Thymus (tissue), 11 donors: ENCODE results near the gene NCKAP5L. TPM values are rescaled to one million over a fixed set of nuclear protein-coding genes. Genes with fewer than 3 reads are reported as not detected.
A peak's percentile ranks its signal among the peaks of the same experiment; 100 is the strongest.

Experiments used
- DNase-seq, 9 donors: peaks; one replicate each; pipeline ENCODE4 v3.0.0-alpha.2; 2013; ENCODE audit warnings: low spot score in 9 of 9, low read depth in 6 of 9, missing footprints in 1 of 9
- H3K27ac ChIP-seq, 2 donors: one replicate each; pipeline ENCODE4 v1.5.1; 2013; ENCODE audit warnings: control low read depth in 1 of 2, low read depth in 1 of 2, low read length in 1 of 2, mild to moderate bottlenecking in 1 of 2, moderate library complexity in 1 of 2
- H3K27me3 ChIP-seq, 2 donors: one replicate each; pipeline ENCODE4 v1.5.1; 2013; ENCODE audit warnings: low read length in 1 of 2; ENCODE audit not compliant: control insufficient read depth in 2 of 2, insufficient read depth in 1 of 2
- H3K36me3 ChIP-seq, 2 donors: one replicate each; pipeline ENCODE4 v1.5.1; 2013; ENCODE audit warnings: low read length in 1 of 2, mild to moderate bottlenecking in 1 of 2, moderate library complexity in 1 of 2; ENCODE audit not compliant: control insufficient read depth in 2 of 2, insufficient read depth in 2 of 2
- H3K4me1 ChIP-seq, 2 donors: one replicate each; pipeline ENCODE4 v1.5.1; 2013; ENCODE audit warnings: low read length in 2 of 2; ENCODE audit not compliant: control insufficient read depth in 2 of 2, insufficient read depth in 2 of 2
- H3K4me3 ChIP-seq, 2 donors: one replicate each; pipeline ENCODE4 v1.5.1; 2013; ENCODE audit warnings: low read length in 2 of 2, control low read depth in 1 of 2, mild to moderate bottlenecking in 1 of 2
- H3K9me3 ChIP-seq, 2 donors: one replicate each; pipeline ENCODE4 v1.5.1; 2013; ENCODE audit warnings: low read length in 1 of 2, mild to moderate bottlenecking in 1 of 2; ENCODE audit not compliant: control insufficient read depth in 2 of 2, insufficient read depth in 1 of 2
- WGBS: extraction: QIAGEN DNeasy Blood & Tissue Kit; methylation state at CpG from one replicate; pipeline ENCODE4 v1.1.7; 2013; 5-methylcytosine and 5-hydroxymethylcytosine counted together
- polyA plus RNA-seq: library from polyadenylated mRNA; stranded (reverse); fragments of 200-250 nt; gene quantifications from one replicate; pipeline ENCODE4 v1.2.3, GENCODE V29; 2013
- total RNA-seq: library from RNA; stranded (reverse); fragments of 120-200 nt; gene quantifications from one replicate; pipeline ENCODE4 v1.2.4, GENCODE V29; 2013
- donor health status: healthy.

Gene NCKAP5L
- total and polyA plus RNA-seq, 2 donors, result 5.6 to 17.5 TPM

- DNase-seq, result no peak
- H3K9me3 ChIP-seq, result no peaks in the 10 kb centered on the region
- no peaks in the 10 kb centered on the region for H3K27me3 ChIP-seq
- H3K4me1 ChIP-seq, result peaks cover 8 to 40% of the 10 kb centered on the region in 2 donors
- H3K4me3 ChIP-seq, result no peak overlapping the region
- H3K36me3 ChIP-seq, result peaks cover 4 to 11% of the 10 kb centered on the region in 2 donors
- H3K27ac ChIP-seq, result peak overlapping the region; percentile 21 to 63
- 90% methylated on average over 10 of the region's 10 CpGs for WGBS
Observed at GRCh38 chr12:49821373-49822287, 6.6 kb downstream of the NCKAP5L start.

- no peak overlapping the region for H3K27ac ChIP-seq
- 93% methylated on average over 2 of the region's 2 CpGs for WGBS
- H3K36me3 ChIP-seq, result peaks cover 4 to 14% of the 10 kb centered on the region in 2 donors
- no peaks in the 10 kb centered on the region for H3K27me3 ChIP-seq
- no peak for DNase-seq
- no peaks in the 10 kb centered on the region for H3K9me3 ChIP-seq
- peaks cover 8 to 28% of the 10 kb centered on the region in 2 donors for H3K4me1 ChIP-seq
- no peak overlapping the region for H3K4me3 ChIP-seq
Observed at GRCh38 chr12:49819786-49820185, 8.4 kb downstream of the NCKAP5L start.

- H3K36me3 ChIP-seq, result peaks cover 4 to 14% of the 10 kb centered on the region in 2 donors
- no peaks in the 10 kb centered on the region for H3K27me3 ChIP-seq
- H3K27ac ChIP-seq, result no peak overlapping the region
- no peak for DNase-seq
- 93% methylated on average over 7 of the region's 7 CpGs for WGBS
- H3K9me3 ChIP-seq, result no peaks in the 10 kb centered on the region
- peaks cover 8 to 22% of the 10 kb centered on the region in 2 donors for H3K4me1 ChIP-seq
- H3K4me3 ChIP-seq, result no peak overlapping the region
Observed at GRCh38 chr12:49818241-49818895, 9.8 kb downstream of the NCKAP5L start.

- H3K4me3 ChIP-seq, result no peak overlapping the region
- 94% methylated on average over 1 of the region's 1 CpG for WGBS
- no peaks in the 10 kb centered on the region for H3K9me3 ChIP-seq
- peaks cover 0 to 21% of the 10 kb centered on the region in 2 donors for H3K4me1 ChIP-seq
- no peak overlapping the region for H3K27ac ChIP-seq
- DNase-seq, result no peak
- H3K27me3 ChIP-seq, result no peaks in the 10 kb centered on the region
- H3K36me3 ChIP-seq, result peaks cover 2 to 6% of the 10 kb centered on the region in 2 donors
Observed at GRCh38 chr12:49813131-49813530, 15.1 kb downstream of the NCKAP5L start.

- Histone ChIP-seq H3K4me1 (peaks cover 0 to 26% of the 10 kb centered on the region in 2 donors), H3K9me3 (no peaks in the 10 kb centered on the region), H3K27ac (no peak overlapping the region), H3K27me3 (no peaks in the 10 kb centered on the region), H3K4me3 (no peak overlapping the region), H3K36me3 (peaks cover 4 to 6% of the 10 kb centered on the region in 2 donors)
- no peak for DNase-seq
- WGBS, result 69% methylated on average over 4 of the region's 4 CpGs
Observed at GRCh38 chr12:49811961-49812401, 16.2 kb downstream of the NCKAP5L start.

- H3K4me1 ChIP-seq, result peaks cover 0 to 26% of the 10 kb centered on the region in 2 donors
- no peak overlapping the region for H3K4me3 ChIP-seq
- DNase-seq, result no peak
- no peak overlapping the region for H3K27ac ChIP-seq
- H3K9me3 ChIP-seq, result no peaks in the 10 kb centered on the region
- peaks cover 4 to 5% of the 10 kb centered on the region in 2 donors for H3K36me3 ChIP-seq
- 95% methylated on average over 5 of the region's 5 CpGs for WGBS
- no peaks in the 10 kb centered on the region for H3K27me3 ChIP-seq
Observed at GRCh38 chr12:49811136-49811535, 17.1 kb downstream of the NCKAP5L start.

- no peak overlapping the region for H3K4me3 ChIP-seq
- no peak for DNase-seq
- H3K27me3 ChIP-seq, result no peaks in the 10 kb centered on the region
- peaks cover 6 to 7% of the 10 kb centered on the region in 2 donors for H3K36me3 ChIP-seq
- peaks cover 0 to 26% of the 10 kb centered on the region in 2 donors for H3K4me1 ChIP-seq
- WGBS, result 85% methylated on average over 9 of the region's 9 CpGs
- H3K9me3 ChIP-seq, result no peaks in the 10 kb centered on the region
- peak overlapping the region; percentile 39 to 62 for H3K27ac ChIP-seq
Observed at GRCh38 chr12:49809906-49810389, 18.3 kb downstream of the NCKAP5L start.

- Histone ChIP-seq H3K27ac (peak overlapping the region; percentile 39 to 62), H3K36me3 (peaks cover 11 to 12% of the 10 kb centered on the region in 2 donors), H3K9me3 (no peaks in the 10 kb centered on the region), H3K27me3 (no peaks in the 10 kb centered on the region), H3K4me3 (no peak overlapping the region), H3K4me1 (peaks cover 0 to 26% of the 10 kb centered on the region in 2 donors)
- DNase-seq, result no peak
- WGBS, result 96% methylated on average over 4 of the region's 4 CpGs
Observed at GRCh38 chr12:49809381-49809905, 18.8 kb downstream of the NCKAP5L start.
